GM12872 (cell line): ENCODE results near the gene SIT1.
A peak's percentile ranks its signal among the peaks of the same experiment; 100 is the strongest.

Experiments used
- TF ChIP-seq, protein P1 (sequence below): IDR thresholded peaks from 3 replicates; pipeline ENCODE4 v1.5.1; 2011; ENCODE audit warnings: low read depth, mild to moderate bottlenecking, low read length, moderate library complexity; ENCODE audit not compliant: insufficient read depth

SIT1 gene, protein sequence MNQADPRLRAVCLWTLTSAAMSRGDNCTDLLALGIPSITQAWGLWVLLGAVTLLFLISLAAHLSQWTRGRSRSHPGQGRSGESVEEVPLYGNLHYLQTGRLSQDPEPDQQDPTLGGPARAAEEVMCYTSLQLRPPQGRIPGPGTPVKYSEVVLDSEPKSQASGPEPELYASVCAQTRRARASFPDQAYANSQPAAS

DNA sequence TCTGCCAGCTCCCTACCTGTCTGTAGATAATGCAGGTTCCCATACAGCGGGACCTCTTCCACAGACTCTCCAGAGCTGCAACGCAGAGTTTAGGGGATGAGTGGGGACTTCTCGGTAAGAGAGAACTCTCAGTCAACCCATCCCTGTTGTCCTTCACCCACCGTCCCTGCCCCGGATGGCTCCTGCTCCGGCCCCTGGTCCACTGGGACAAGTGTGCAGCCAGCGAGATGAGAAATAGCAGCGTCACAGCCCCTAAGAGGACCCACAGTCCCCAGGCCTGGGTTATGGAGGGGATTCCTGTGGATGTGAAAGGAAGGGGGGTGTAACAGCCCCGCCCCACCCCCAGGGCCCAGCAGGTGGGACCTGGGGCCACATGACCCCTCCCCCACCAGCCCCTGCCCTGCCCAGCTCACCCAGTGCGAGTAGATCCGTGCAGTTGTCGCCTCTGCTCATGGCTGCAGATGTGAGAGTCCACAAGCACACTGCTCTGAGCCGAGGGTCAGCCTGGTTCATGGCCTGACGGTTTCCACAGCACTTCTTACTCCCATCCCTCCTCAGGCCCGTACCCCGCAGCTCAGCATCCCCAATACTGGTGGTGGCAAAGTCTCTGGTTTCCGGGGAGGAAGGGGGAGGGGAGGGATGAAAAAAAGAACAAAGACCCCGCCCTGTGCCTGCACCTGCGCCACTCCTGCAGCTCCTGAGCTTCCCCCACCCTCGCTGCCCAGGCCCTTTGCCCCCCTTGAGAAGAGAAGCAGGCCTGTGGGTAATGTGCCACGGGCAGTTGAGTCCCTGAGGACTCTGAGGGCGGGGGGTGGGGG lies at the start of gene SIT1:
Gene SIT1, minus strand, starts transcription at position 591 of the 818 bp plus-strand sequence. Its CDS starts 78 bp downstream, at position 513.
- TF ChIP-seq, protein P1, sequence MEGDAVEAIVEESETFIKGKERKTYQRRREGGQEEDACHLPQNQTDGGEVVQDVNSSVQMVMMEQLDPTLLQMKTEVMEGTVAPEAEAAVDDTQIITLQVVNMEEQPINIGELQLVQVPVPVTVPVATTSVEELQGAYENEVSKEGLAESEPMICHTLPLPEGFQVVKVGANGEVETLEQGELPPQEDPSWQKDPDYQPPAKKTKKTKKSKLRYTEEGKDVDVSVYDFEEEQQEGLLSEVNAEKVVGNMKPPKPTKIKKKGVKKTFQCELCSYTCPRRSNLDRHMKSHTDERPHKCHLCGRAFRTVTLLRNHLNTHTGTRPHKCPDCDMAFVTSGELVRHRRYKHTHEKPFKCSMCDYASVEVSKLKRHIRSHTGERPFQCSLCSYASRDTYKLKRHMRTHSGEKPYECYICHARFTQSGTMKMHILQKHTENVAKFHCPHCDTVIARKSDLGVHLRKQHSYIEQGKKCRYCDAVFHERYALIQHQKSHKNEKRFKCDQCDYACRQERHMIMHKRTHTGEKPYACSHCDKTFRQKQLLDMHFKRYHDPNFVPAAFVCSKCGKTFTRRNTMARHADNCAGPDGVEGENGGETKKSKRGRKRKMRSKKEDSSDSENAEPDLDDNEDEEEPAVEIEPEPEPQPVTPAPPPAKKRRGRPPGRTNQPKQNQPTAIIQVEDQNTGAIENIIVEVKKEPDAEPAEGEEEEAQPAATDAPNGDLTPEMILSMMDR: no peak

DNA sequence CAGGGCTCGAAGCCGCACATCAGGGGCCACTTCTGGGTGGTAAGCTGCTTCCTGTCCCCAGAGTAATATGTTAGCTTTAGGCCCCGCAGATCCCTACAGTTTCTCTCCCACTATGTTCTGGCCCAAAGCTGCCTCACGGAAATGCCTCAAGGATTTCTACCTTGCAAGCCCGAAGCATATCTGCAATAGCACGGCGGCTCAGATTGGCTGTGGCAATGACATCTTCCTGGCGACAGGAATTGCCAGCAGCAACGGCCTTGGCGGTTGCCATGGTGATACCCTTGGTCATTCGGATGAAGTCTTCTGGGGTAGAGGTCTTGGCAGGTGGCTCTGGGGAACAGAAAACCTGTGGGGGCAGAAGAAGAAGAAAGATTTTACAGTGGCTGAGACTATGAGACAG lies 49.3 kb upstream of the SIT1 start:
- TF ChIP-seq, protein P1: no peak

DNA sequence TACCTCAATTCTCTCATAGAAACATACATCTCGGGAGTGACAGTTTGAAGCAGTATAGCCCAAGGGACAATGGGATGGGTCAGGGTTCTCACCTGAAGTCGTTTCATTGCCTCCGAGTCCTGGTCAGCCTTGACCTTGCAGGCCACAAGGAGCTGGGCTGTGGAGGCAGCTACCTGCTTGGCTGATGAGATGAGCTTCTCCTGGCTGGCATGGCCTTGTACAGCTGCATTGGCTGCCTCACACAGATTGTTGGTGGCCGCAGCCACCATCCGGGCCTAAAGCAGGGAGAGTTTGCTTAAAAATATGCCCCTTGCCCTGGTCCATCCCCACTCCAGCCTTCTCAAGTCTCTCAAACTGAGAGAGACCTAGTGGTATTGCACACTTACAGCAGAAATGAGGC lies 47.5 kb upstream of the SIT1 start:
- TF ChIP-seq, protein P1: no peak

DNA sequence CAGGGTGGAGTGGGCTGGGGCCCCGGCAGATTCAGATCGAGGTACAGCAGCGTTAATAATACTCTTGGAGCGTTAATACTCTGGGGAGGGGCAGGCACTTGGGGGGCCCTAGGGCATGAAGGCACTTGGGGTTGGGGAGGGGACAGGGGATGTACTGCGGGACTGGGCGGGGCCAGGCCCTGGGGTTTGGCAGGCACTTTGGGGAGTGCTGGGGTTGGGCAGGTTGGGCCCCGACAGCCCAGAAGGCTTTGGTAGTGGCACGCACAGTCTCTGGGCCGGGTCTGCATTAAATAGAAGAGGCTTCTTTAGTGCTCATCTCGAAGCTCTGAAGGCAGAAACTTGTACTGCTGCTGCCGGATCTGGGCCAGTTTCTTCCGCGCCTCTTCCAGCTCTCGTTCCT lies 46.8 kb upstream of the SIT1 start:
- TF ChIP-seq, protein P1: no peak

DNA sequence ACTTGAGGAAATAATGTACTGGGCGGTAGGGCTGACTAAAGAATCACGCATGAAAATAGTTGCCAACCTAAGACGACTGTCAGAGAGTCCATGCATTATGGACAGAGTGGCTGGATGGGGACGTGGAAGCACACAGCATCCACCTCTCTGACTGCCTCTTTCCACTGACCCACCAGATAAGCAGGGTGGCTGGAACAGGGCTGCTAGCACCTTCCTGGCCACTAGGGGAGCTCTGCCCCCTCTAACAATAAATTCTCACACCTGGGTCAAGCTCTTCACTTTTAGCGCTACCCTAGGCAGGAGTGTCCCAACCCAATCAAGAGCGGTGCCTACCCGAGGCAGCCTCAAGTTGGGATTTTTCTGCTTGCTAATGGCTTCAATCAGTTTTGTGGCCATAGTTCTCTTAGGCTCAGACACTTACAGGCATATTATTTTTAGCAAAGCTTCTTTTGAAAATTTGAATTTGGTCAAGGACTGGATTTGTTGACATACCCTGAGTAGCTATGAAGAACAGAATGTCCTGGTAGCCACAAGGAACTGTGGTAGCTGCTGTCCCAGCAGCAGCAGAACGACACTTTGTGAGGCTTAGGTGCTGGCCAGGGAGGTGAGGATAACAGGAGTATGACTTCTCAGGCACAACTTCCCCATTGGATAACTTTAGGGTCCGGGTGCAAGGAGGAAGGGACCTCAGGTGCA lies 45.9 kb upstream of the SIT1 start:
- TF ChIP-seq, protein P1: peak; percentile 99

DNA sequence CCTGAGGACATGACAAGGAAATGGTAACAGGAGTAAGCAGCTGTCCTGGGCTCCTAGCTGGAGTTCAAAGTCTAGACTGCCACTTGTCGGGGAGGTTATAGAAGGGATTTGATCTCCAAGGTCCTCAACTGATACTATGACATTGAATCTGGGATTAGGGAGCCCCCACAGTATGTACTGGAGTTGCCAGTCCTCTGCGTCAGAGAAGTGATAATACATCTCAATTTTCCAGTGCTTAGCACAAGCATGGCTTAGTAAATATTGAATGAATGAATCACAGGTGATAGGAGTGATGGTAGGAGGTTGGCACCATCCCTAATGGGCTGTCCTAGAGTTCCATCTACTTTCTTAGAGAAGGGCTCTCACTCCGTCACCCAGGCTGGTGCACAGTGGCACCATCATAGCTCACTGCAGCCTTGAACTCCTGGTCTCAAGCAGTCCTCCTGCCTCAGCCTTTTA lies 45.2 kb upstream of the SIT1 start:
- TF ChIP-seq, protein P1: no peak

DNA sequence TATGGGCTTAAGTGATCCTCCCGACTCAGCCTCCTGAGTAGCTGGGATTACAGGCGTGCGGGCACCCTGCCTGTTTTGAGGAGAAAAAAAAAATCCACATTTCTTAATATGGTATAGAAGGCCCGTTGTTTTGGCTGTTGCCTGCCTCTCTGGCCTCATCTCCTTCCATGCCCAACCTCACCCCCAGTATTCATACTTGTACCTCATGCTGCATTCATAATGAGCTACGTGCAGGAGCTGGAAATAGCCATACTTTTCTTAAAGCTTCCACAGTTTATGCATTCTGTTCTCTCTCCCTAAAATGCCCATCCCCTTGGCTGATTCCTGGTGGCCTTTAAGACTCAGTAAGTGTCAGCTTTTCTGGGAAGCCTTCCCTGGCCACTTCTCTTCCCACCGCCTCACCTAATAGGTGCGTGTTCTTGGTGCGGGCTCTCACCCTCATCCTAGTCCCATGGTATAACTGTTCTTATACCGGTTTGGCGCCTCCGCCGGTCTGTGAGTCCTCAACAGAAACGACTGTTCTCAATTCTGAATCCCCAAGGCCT lies 41.1 kb upstream of the SIT1 start:
- TF ChIP-seq, protein P1: no peak
